Astrocyte (in vitro differentiated cells and primary cell): Measurements from ENCODE around the gene LFNG. TPM values are rescaled to one million over a fixed set of nuclear protein-coding genes. Genes with fewer than 3 reads are reported as not detected.

Source experiments
- DNase-seq: peaks from one replicate; pipeline ENCODE4 v3.0.0-alpha.2; 2010; ENCODE audit warnings: low read depth
- FAIRE-seq: peaks from 2 replicates; lab custom pipeline; 2011; peaks lifted over from hg19 to GRCh38; lab: Jason Lieb, UNC
- H2AFZ ChIP-seq: 2 replicates; pipeline ENCODE4 v1.6.0; 2012; ENCODE audit warnings: low read depth, low read length, inconsistent platforms
- H3K27ac ChIP-seq: 2 replicates; pipeline ENCODE4 v1.5.1; 2011; ENCODE audit warnings: low read depth, low read length, inconsistent platforms
- H3K27me3 ChIP-seq: 2 replicates; pipeline ENCODE4 v1.6.0; 2011; ENCODE audit warnings: low read length, inconsistent platforms; ENCODE audit not compliant: insufficient read depth
- H3K36me3 ChIP-seq: 2 replicates; pipeline ENCODE4 v1.5.1; 2011; ENCODE audit warnings: low read length, inconsistent platforms; ENCODE audit not compliant: insufficient read depth
- H3K4me1 ChIP-seq: 2 replicates; pipeline ENCODE4 v1.5.1; 2011; ENCODE audit warnings: low read length, inconsistent platforms; ENCODE audit not compliant: insufficient read depth
- H3K4me2 ChIP-seq: 2 replicates; pipeline ENCODE4 v1.6.0; 2012; ENCODE audit warnings: low read length, inconsistent platforms
- H3K4me3 ChIP-seq: 2 replicates; pipeline ENCODE4 v1.5.1; 2011; ENCODE audit warnings: low read depth, mild to moderate bottlenecking, low read length, inconsistent platforms; ENCODE audit not compliant: insufficient read depth
- H3K79me2 ChIP-seq: 2 replicates; pipeline ENCODE4 v1.6.0; 2012; ENCODE audit warnings: mild to moderate bottlenecking, low read length, inconsistent platforms; ENCODE audit not compliant: insufficient read depth
- H3K9ac ChIP-seq: 2 replicates; pipeline ENCODE4 v1.6.0; 2012; ENCODE audit warnings: mild to moderate bottlenecking, low read length, inconsistent platforms
- H3K9me3 ChIP-seq: 2 replicates; pipeline ENCODE4 v1.5.1; 2012; ENCODE audit warnings: low read depth, mild to moderate bottlenecking, low read length, inconsistent platforms; ENCODE audit not compliant: insufficient read depth
- H4K20me1 ChIP-seq: 2 replicates; pipeline ENCODE4 v1.6.0; 2012; ENCODE audit warnings: low read length, inconsistent platforms; ENCODE audit not compliant: insufficient read depth
- H3K27ac Mint-ChIP-seq: one replicate; pipeline ENCODE4 v1.8.0; 2021; ENCODE audit warnings: mild to moderate bottlenecking, mixed read lengths; ENCODE audit not compliant: unreplicated experiment
- H3K27me3 Mint-ChIP-seq: one replicate; pipeline ENCODE4 v1.8.0; 2021; ENCODE audit warnings: low read depth, mixed read lengths; ENCODE audit not compliant: unreplicated experiment
- H3K36me3 Mint-ChIP-seq: one replicate; pipeline ENCODE4 v1.8.0; 2021; ENCODE audit warnings: low read depth, mixed read lengths; ENCODE audit not compliant: unreplicated experiment
- H3K4me1 Mint-ChIP-seq: one replicate; pipeline ENCODE4 v1.8.0; 2021; ENCODE audit warnings: low read depth, mixed read lengths; ENCODE audit not compliant: unreplicated experiment
- H3K4me3 Mint-ChIP-seq: one replicate; pipeline ENCODE4 v1.8.0; 2021; ENCODE audit warnings: mild to moderate bottlenecking, moderate library complexity, mixed read lengths; ENCODE audit not compliant: unreplicated experiment
- H3K9me3 Mint-ChIP-seq: one replicate; pipeline ENCODE4 v1.8.0; 2021; ENCODE audit warnings: mild to moderate bottlenecking, mixed read lengths; ENCODE audit not compliant: unreplicated experiment
- CTCF ChIP-seq: IDR thresholded peaks from 2 replicates; pipeline ENCODE4 v1.5.1; 2011; ENCODE audit warnings: low read depth, mild to moderate bottlenecking, inconsistent platforms, low read length, moderate library complexity; ENCODE audit not compliant: insufficient read depth
- EZH2 ChIP-seq: IDR thresholded peaks from 2 replicates; pipeline ENCODE4 v1.6.1; 2012; ENCODE audit warnings: mild to moderate bottlenecking, low read length, inconsistent platforms; ENCODE audit not compliant: insufficient read depth
- total RNA-seq: library from RNA; stranded (reverse); gene quantifications from 2 replicates; pipeline ENCODE4 v1.2.1, GENCODE V29; 2021

LFNG gene
- total RNA-seq, 1 donor from 2014 or later: 58.6 TPM

GRCh38 chr7:2567679-2568278 is 48.2 kb downstream of the LFNG start:
- no peak for FAIRE-seq
- no peak overlapping the region for H3K4me3 ChIP-seq

GRCh38 chr7:2568521-2569223 is 49.1 kb downstream of the LFNG start:
- TF ChIP-seq CTCF (no peak), EZH2 (no peak)
- DNase-seq (no peak), FAIRE-seq (no peak)
- Histone ChIP-seq H3K79me2 (peaks cover 7% of the 10 kb centered on the region), H3K36me3 (no peaks in the 10 kb centered on the region), H3K4me1 (peaks cover 20% of the 10 kb centered on the region), H3K9me3 (no peaks in the 10 kb centered on the region), H3K27me3 (no peaks in the 10 kb centered on the region), H3K27ac (no peak overlapping the region), H2AFZ (no peak overlapping the region), H3K9ac (no peak overlapping the region), H4K20me1 (peaks cover 27% of the 10 kb centered on the region), H3K4me2 (no peak overlapping the region), H3K4me3 (no peak overlapping the region)
- no peak overlapping the region for H3K4me3 Mint-ChIP-seq
- H3K27me3 Mint-ChIP-seq: no peaks in the 10 kb centered on the region
- no peak overlapping the region for H3K27ac Mint-ChIP-seq
- peaks cover 3% of the 10 kb centered on the region for H3K36me3 Mint-ChIP-seq
- no peaks in the 10 kb centered on the region for H3K9me3 Mint-ChIP-seq
- H3K4me1 Mint-ChIP-seq: peaks cover 17% of the 10 kb centered on the region

More at GRCh38 chr7:2567679-2568278, 48.2 kb downstream of the LFNG start:
- Mint-ChIP-seq H3K27ac (no peak overlapping the region), H3K27me3 (no peaks in the 10 kb centered on the region), H3K4me1 (peaks cover 17% of the 10 kb centered on the region), H3K4me3 (no peak overlapping the region), H3K9me3 (no peaks in the 10 kb centered on the region), H3K36me3 (peaks cover 3% of the 10 kb centered on the region)
- peaks cover 27% of the 10 kb centered on the region for H4K20me1 ChIP-seq
- H3K27ac ChIP-seq: no peak overlapping the region
- H3K4me1 ChIP-seq: peaks cover 20% of the 10 kb centered on the region
- H3K36me3 ChIP-seq: no peaks in the 10 kb centered on the region
- no peaks in the 10 kb centered on the region for H3K27me3 ChIP-seq
- TF ChIP-seq EZH2: no peak
- TF ChIP-seq CTCF: peak; percentile 44
- no peak for DNase-seq
- peak overlapping the region; percentile 59 for H3K4me2 ChIP-seq
- no peak overlapping the region for H2AFZ ChIP-seq
- H3K79me2 ChIP-seq: peaks cover 7% of the 10 kb centered on the region
- H3K9me3 ChIP-seq: no peaks in the 10 kb centered on the region
- no peak overlapping the region for H3K9ac ChIP-seq

- no peaks in the 10 kb centered on the region for H3K9me3 ChIP-seq
- no peak overlapping the region for H3K4me3 ChIP-seq
- H3K36me3 Mint-ChIP-seq: peaks cover 10% of the 10 kb centered on the region
- H3K27me3 Mint-ChIP-seq: no peaks in the 10 kb centered on the region
- H2AFZ ChIP-seq: no peak overlapping the region
- TF ChIP-seq EZH2: no peak
- no peak for TF ChIP-seq CTCF
- peaks cover 27% of the 10 kb centered on the region for H4K20me1 ChIP-seq
- no peaks in the 10 kb centered on the region for H3K36me3 ChIP-seq
- DNase-seq (no peak), FAIRE-seq (no peak)
- H3K4me1 Mint-ChIP-seq: peaks cover 17% of the 10 kb centered on the region
- H3K9me3 Mint-ChIP-seq: no peaks in the 10 kb centered on the region
- H3K79me2 ChIP-seq: peaks cover 7% of the 10 kb centered on the region
- H3K4me2 ChIP-seq: no peak overlapping the region
- peaks cover 20% of the 10 kb centered on the region for H3K4me1 ChIP-seq
- peak overlapping the region; percentile 53 for H3K27ac Mint-ChIP-seq
- no peaks in the 10 kb centered on the region for H3K27me3 ChIP-seq
- H3K4me3 Mint-ChIP-seq: no peak overlapping the region
- no peak overlapping the region for H3K27ac ChIP-seq
- no peak overlapping the region for H3K9ac ChIP-seq
Observed at GRCh38 chr7:2569421-2569820, 49.8 kb downstream of the LFNG start.
